SK-N-SH (cell line): ENCODE measurements around the gene C9orf72. TPM values are rescaled to one million over a fixed set of nuclear protein-coding genes. Genes with fewer than 3 reads are reported as not detected.
A peak's percentile ranks its signal among the peaks of the same experiment; 100 is the strongest.

Experiments
- CTCF ChIA-PET: fragments of 300-600, 350-600 bp; formaldehyde crosslinking; extraction: SDS; loops from one replicate; lab custom pipeline; 2021; lab: Yijun Ruan, JAX
- POLR2A ChIA-PET: fragments of 350-600 bp; sonication (Branson Sonifier 250); formaldehyde crosslinking; extraction: SDS; loops from one replicate; lab custom pipeline; 2020; ENCODE audit warnings: antibody characterized with exemption, inconsistent platforms; lab: Yijun Ruan, JAX
- DNase-seq: peaks from one replicate; pipeline ENCODE4 v3.0.0; 2012
- H2AFZ ChIP-seq: fragments of 200-600 bp; sonication (generic); 2 replicates; pipeline ENCODE4 v1.8.1; 2016; ENCODE audit warnings: antibody characterized with exemption, mild to moderate bottlenecking, low read depth
- H3F3A ChIP-seq: fragments of 200-600 bp; sonication (generic); replicated peaks from 2 replicates; pipeline ENCODE3; 2016; ENCODE audit warnings: antibody characterized with exemption, mild to moderate bottlenecking; ENCODE audit not compliant: insufficient read depth
- H3K27ac ChIP-seq, 2 experiments: fragments of 200-500 bp in 1 of 2; fragments of 200-600 bp in 1 of 2; sonication (Bioruptor generic) in 1 of 2; sonication (generic), shearing (Covaris generic) in 1 of 2; 2 replicates each; pipeline versions ENCODE4 v1.5.1 to v1.6.1; 2014 to 2016; ENCODE audit warnings: low read depth in 2 of 2, inconsistent platforms in 1 of 2, low read length in 1 of 2, mild to moderate bottlenecking in 1 of 2, mixed read lengths in 1 of 2
- H3K27me3 ChIP-seq: fragments of 200-600 bp; sonication (generic), shearing (Covaris generic); 2 replicates; pipeline ENCODE4 v1.6.1; 2016; ENCODE audit warnings: mixed run types; ENCODE audit not compliant: insufficient read depth
- H3K36me3 ChIP-seq, 2 experiments: fragments of 200-500 bp in 1 of 2; fragments of 200-600 bp in 1 of 2; sonication (Bioruptor generic) in 1 of 2; sonication (generic) in 1 of 2; replicated peaks in 1 of 2; 2 replicates each; pipeline versions ENCODE3 to v1.5.1; 2014 to 2016; ENCODE audit warnings: low read length in 1 of 2, mild to moderate bottlenecking in 1 of 2; ENCODE audit not compliant: insufficient read depth in 2 of 2, control insufficient read depth in 1 of 2
- H3K4me1 ChIP-seq, 2 experiments: fragments of 200-500 bp in 1 of 2; fragments of 200-600 bp in 1 of 2; sonication (Bioruptor generic) in 1 of 2; sonication (generic), shearing (Covaris generic) in 1 of 2; 2 replicates each; pipeline versions ENCODE4 v1.5.1 to v1.6.1; 2014 to 2016; ENCODE audit warnings: low read depth in 1 of 2, low read length in 1 of 2, mixed run types in 1 of 2; ENCODE audit not compliant: insufficient read depth in 2 of 2, control insufficient read depth in 1 of 2
- H3K4me2 ChIP-seq: fragments of 200-600 bp; sonication (generic), shearing (Covaris generic); 2 replicates; pipeline ENCODE4 v1.6.1; 2017; ENCODE audit warnings: mixed run types
- H3K4me3 ChIP-seq, 2 experiments: fragments of 200-500 bp in 1 of 2; fragments of 200-600 bp in 1 of 2; sonication (Bioruptor generic) in 1 of 2; sonication (generic), shearing (Covaris generic) in 1 of 2; 2 replicates each; pipeline versions ENCODE4 v1.5.1 to v1.8.1; 2014 to 2016; ENCODE audit warnings: low read depth in 2 of 2, inconsistent platforms in 1 of 2, low read length in 1 of 2, mild to moderate bottlenecking in 1 of 2, mixed read lengths in 1 of 2, moderate library complexity in 1 of 2
- H3K79me2 ChIP-seq: fragments of 200-600 bp; sonication (generic); 2 replicates; pipeline ENCODE4 v1.8.1; 2017; ENCODE audit warnings: mild to moderate bottlenecking; ENCODE audit not compliant: insufficient read depth
- H3K9ac ChIP-seq: fragments of 200-600 bp; sonication (generic); 2 replicates; pipeline ENCODE4 v1.6.1; 2017; ENCODE audit warnings: mixed run types
- H3K9me2 ChIP-seq: fragments of 200-600 bp; sonication (generic); 2 replicates; pipeline ENCODE4 v1.6.1; 2017; ENCODE audit warnings: mixed run types
- H3K9me3 ChIP-seq: fragments of 200-600 bp; sonication (generic); 2 replicates; pipeline ENCODE4 v1.6.1; 2017; ENCODE audit warnings: mixed run types, mild to moderate bottlenecking, moderate library complexity
- H4K20me1 ChIP-seq: fragments of 200-600 bp; sonication (generic); 2 replicates; pipeline ENCODE4 v1.6.1; 2017; ENCODE audit warnings: mild to moderate bottlenecking, mixed run types; ENCODE audit not compliant: insufficient read depth
- EZH2phosphoT487 ChIP-seq: fragments of 200-600 bp; sonication (generic); IDR thresholded peaks from 2 replicates; pipeline ENCODE4 v1.6.1; 2017; ENCODE audit warnings: low read depth, mixed run types, mild to moderate bottlenecking, antibody characterized with exemption, moderate library complexity, borderline replicate concordance
- MEF2A ChIP-seq: IDR thresholded peaks from 2 replicates; pipeline ENCODE4 v1.4.0; 2012; ENCODE audit warnings: low read depth, borderline replicate concordance
- NFIC ChIP-seq: IDR thresholded peaks from 2 replicates; pipeline ENCODE4 v1.4.0; 2012; ENCODE audit warnings: borderline replicate concordance
- POLR2AphosphoS5 ChIP-seq: IDR thresholded peaks from 2 replicates; pipeline ENCODE4 v1.6.1; 2012; ENCODE audit warnings: low read depth, low read length
- RCOR1 ChIP-seq: fragments of 150-350 bp; IDR thresholded peaks from 2 replicates; pipeline ENCODE4 v1.6.1; 2017; ENCODE audit warnings: antibody characterized with exemption, low read length
- RFX5 ChIP-seq: IDR thresholded peaks from 2 replicates; pipeline ENCODE4 v1.6.1; 2012; ENCODE audit warnings: mild to moderate bottlenecking, improper control_type of control experiment, low read length
- SMC3 ChIP-seq: IDR thresholded peaks from 2 replicates; pipeline ENCODE4 v1.6.1; 2012; ENCODE audit warnings: low read depth, low read length, improper control_type of control experiment
- TCF12 ChIP-seq: IDR thresholded peaks from 2 replicates; pipeline ENCODE4 v1.4.0; 2012
- TEAD4 ChIP-seq: IDR thresholded peaks from 2 replicates; pipeline ENCODE4 v1.4.0; 2012; ENCODE audit warnings: mild to moderate bottlenecking, borderline replicate concordance; ENCODE audit not compliant: insufficient read depth
- WGBS: methylation state at CpG from one replicate; pipeline ENCODE4 v1.1.6; 2017; ENCODE audit warnings: low lambda C conversion rate; 5-methylcytosine and 5-hydroxymethylcytosine counted together
- polyA plus RNA-seq, 3 experiments: library from polyadenylated mRNA; depleted of rRNA; stranded (reverse); fragments of >200 nt; gene quantifications; 2 replicates each; pipeline ENCODE4 v1.2.3, GENCODE V29; 2012
- TF ChIP-seq, protein P1 (sequence below): fragments of 150-350 bp; IDR thresholded peaks from 2 replicates; pipeline ENCODE4 v1.6.1; 2017; ENCODE audit warnings: antibody characterized with exemption, low read length, low read depth, borderline replicate concordance
- TF ChIP-seq, protein P2 (sequence below): fragments of 150-350 bp; IDR thresholded peaks from 2 replicates; pipeline ENCODE4 v1.6.1; 2016; ENCODE audit warnings: mild to moderate bottlenecking, low read depth, low read length
- TF ChIP-seq, protein P3 (sequence below): IDR thresholded peaks from 2 replicates; pipeline ENCODE4 v1.4.0; 2012; ENCODE audit warnings: low read depth
- TF ChIP-seq, protein P4 (sequence below): fragments of 200-600 bp; sonication (generic); IDR thresholded peaks from 2 replicates; pipeline ENCODE4 v1.6.1; 2017; ENCODE audit warnings: antibody characterized with exemption, mild to moderate bottlenecking, moderate library complexity
- TF ChIP-seq, protein P5 (sequence below): IDR thresholded peaks from 2 replicates; pipeline ENCODE4 v1.4.0; 2012; ENCODE audit warnings: low read depth, borderline replicate concordance
- TF ChIP-seq, protein P6 (sequence below): IDR thresholded peaks from 2 replicates; pipeline ENCODE4; 2012

Gene C9orf72
- polyA plus RNA-seq, 1 of the 3 experiments (the other 2 are of a cell fraction), result 4.0 TPM

DNA sequence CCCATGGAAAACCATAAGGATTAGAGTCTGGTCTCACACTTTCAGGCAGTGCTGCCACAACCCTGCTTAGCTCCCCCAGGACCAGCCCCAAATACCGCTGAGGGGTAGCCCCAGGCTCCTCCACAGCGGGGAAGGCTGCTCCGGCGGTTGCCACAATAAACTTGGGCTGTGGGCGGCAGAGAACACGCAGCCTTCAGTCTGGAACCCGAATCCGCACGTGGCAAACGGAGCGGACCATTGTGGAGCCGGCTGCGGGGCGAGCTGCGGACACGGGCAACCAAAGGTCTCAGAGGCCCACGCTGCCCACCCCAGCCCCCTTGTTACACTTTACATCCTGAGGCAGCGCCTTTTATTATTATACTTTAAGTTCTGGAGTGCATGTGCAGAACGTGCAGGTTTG is 37.3 kb upstream of the C9orf72 start:
- Histone ChIP-seq H3K4me2 (no peak overlapping the region), H3K79me2 (no peaks in the 10 kb centered on the region), H3K4me3 (no peak overlapping the region), H3K27ac (no peak overlapping the region), H3K9me2 (no peaks in the 10 kb centered on the region), H3F3A (no peaks in the 10 kb centered on the region), H3K36me3 (no peaks in the 10 kb centered on the region), H3K9ac (no peak overlapping the region), H3K27me3 (peaks cover 4% of the 10 kb centered on the region; the same call in 1 of the 2 replicates), H3K9me3 (no peaks in the 10 kb centered on the region), H2AFZ (no peak overlapping the region), H4K20me1 (no peaks in the 10 kb centered on the region), H3K4me1 (no peaks in the 10 kb centered on the region)
- TF ChIP-seq POLR2AphosphoS5, result no peak
- TF ChIP-seq, protein P1, sequence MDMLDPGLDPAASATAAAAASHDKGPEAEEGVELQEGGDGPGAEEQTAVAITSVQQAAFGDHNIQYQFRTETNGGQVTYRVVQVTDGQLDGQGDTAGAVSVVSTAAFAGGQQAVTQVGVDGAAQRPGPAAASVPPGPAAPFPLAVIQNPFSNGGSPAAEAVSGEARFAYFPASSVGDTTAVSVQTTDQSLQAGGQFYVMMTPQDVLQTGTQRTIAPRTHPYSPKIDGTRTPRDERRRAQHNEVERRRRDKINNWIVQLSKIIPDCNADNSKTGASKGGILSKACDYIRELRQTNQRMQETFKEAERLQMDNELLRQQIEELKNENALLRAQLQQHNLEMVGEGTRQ, result no peak
- TF ChIP-seq, protein P2, sequence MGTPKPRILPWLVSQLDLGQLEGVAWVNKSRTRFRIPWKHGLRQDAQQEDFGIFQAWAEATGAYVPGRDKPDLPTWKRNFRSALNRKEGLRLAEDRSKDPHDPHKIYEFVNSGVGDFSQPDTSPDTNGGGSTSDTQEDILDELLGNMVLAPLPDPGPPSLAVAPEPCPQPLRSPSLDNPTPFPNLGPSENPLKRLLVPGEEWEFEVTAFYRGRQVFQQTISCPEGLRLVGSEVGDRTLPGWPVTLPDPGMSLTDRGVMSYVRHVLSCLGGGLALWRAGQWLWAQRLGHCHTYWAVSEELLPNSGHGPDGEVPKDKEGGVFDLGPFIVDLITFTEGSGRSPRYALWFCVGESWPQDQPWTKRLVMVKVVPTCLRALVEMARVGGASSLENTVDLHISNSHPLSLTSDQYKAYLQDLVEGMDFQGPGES, result no peak
- WGBS, result 76% methylated on average over 13 of the region's 19 CpGs
- no peak for DNase-seq
- POLR2A ChIA-PET, result no interaction called here
- CTCF ChIA-PET, result no interaction called here

DNA sequence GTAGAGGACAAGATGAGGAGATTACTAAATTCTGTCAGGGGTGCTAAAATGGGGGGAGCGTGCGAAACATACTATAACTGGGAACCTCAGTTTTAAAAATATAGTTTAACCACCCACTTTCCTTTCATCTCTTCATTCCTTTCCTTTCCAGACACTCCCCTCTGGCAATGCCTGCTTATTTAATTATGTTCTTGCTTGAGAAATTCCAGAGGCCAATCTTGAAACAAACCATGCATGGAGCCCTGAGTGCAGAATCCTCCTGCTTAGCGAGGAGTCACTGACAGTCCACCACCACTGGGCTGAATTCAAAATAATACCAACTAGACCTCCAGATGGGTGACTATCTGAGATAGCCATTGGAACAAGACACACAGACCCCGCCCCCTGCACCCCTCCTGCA is 29.7 kb upstream of the C9orf72 start:
- CTCF ChIA-PET, result interaction anchor here (1.8 kb wide), 1 partner anchor 1608 kb away, joined by 4 read pairs; no protein-coding TSS in a partner anchor
- Histone ChIP-seq H3K4me3 (no peak overlapping the region), H3K27me3 (no peaks in the 10 kb centered on the region), H3K9ac (no peak overlapping the region), H3K36me3 (no peaks in the 10 kb centered on the region), H3K27ac (no peak overlapping the region; a peak in 1 of 4 replicates), H3K79me2 (no peaks in the 10 kb centered on the region), H3K9me3 (no peaks in the 10 kb centered on the region), H3F3A (no peaks in the 10 kb centered on the region), H3K9me2 (no peaks in the 10 kb centered on the region), H3K4me1 (peaks cover 0 to 6% of the 10 kb centered on the region in 2 experiments; a peak in 2 of 4 replicates), H2AFZ (no peak overlapping the region), H4K20me1 (no peaks in the 10 kb centered on the region), H3K4me2 (no peak overlapping the region)
- TF ChIP-seq NFIC, result no peak
- TF ChIP-seq TCF12, result no peak
- TF ChIP-seq, protein P3, sequence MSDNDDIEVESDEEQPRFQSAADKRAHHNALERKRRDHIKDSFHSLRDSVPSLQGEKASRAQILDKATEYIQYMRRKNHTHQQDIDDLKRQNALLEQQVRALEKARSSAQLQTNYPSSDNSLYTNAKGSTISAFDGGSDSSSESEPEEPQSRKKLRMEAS, result no peak
- TF ChIP-seq, protein P4, sequence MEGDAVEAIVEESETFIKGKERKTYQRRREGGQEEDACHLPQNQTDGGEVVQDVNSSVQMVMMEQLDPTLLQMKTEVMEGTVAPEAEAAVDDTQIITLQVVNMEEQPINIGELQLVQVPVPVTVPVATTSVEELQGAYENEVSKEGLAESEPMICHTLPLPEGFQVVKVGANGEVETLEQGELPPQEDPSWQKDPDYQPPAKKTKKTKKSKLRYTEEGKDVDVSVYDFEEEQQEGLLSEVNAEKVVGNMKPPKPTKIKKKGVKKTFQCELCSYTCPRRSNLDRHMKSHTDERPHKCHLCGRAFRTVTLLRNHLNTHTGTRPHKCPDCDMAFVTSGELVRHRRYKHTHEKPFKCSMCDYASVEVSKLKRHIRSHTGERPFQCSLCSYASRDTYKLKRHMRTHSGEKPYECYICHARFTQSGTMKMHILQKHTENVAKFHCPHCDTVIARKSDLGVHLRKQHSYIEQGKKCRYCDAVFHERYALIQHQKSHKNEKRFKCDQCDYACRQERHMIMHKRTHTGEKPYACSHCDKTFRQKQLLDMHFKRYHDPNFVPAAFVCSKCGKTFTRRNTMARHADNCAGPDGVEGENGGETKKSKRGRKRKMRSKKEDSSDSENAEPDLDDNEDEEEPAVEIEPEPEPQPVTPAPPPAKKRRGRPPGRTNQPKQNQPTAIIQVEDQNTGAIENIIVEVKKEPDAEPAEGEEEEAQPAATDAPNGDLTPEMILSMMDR, result no peak
- no peak for TF ChIP-seq RFX5
- TF ChIP-seq EZH2phosphoT487, result no peak
- TF ChIP-seq, protein P1, result no peak
- TF ChIP-seq RCOR1, result no peak
- no peak for TF ChIP-seq MEF2A
- no peak for TF ChIP-seq SMC3
- no peak for TF ChIP-seq TEAD4
- TF ChIP-seq, protein P5, sequence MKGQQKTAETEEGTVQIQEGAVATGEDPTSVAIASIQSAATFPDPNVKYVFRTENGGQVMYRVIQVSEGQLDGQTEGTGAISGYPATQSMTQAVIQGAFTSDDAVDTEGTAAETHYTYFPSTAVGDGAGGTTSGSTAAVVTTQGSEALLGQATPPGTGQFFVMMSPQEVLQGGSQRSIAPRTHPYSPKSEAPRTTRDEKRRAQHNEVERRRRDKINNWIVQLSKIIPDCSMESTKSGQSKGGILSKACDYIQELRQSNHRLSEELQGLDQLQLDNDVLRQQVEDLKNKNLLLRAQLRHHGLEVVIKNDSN, result no peak
- TF ChIP-seq, protein P6, sequence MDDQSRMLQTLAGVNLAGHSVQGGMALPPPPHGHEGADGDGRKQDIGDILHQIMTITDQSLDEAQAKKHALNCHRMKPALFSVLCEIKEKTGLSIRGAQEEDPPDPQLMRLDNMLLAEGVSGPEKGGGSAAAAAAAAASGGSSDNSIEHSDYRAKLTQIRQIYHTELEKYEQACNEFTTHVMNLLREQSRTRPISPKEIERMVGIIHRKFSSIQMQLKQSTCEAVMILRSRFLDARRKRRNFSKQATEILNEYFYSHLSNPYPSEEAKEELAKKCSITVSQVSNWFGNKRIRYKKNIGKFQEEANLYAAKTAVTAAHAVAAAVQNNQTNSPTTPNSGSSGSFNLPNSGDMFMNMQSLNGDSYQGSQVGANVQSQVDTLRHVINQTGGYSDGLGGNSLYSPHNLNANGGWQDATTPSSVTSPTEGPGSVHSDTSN, result no peak
- POLR2A ChIA-PET, result no interaction called here
- WGBS, result 52% methylated on average over 4 of the region's 4 CpGs
- peak; percentile 48 for DNase-seq
